ENCODE data around the gene IL23R. TPM values are rescaled to one million over a fixed set of nuclear protein-coding genes. Genes with fewer than 3 reads are reported as not detected.
A peak's percentile ranks its signal among the peaks of the same experiment; 100 is the strongest.

IL23R gene
- total and polyA plus RNA-seq, 2 of the 8 experiments (the other 6 are each of a cell fraction or from before 2014, with no cell fraction given) = not detected

DNA sequence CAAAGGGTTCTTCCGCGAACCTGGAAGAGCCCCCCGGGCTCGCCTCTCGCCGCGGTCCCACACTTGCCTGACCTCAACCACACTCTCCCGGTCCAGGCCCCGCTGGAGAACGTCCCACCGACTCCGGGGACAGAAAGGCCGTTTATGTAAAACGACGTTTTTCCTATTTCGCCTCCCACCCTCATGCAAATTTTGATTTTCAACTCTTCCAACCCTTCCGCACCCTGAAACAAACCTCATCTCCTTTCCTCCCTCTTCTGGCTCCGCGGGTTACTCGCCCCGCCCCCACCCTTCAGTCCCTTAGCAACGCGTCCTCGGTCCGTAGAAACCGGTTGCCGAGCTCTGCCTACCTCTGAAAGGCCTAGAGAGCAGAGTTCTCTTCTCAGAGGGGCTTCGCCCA, 31.6 kb upstream of the IL23R start, which contains the start of gene C1orf141:
TSS of gene C1orf141 (minus strand) at position 276 of the 400 bp plus-strand sequence. CDS start 7,730 bp downstream, outside the sequence.
- no peaks in the 10 kb centered on the region for H4K20me1 ChIP-seq (replicated peaks in 1 of 2; ENCODE audit: control insufficient read depth in 1 of 2, insufficient read depth in 2 of 2, low read length in 2 of 2)
- CTCF ChIA-PET (ENCODE audit: partially characterized antibody) = interaction anchor here (0.6 to 4.1 kb wide), 7 partner anchors 8 to 409 kb away, joined by 3 to 20 read pairs (median 5); no protein-coding TSS in a partner anchor
- H3K23ac ChIP-seq (ENCODE audit: insufficient read length) = no peak within 1 kb of the TSS
- H3K56ac ChIP-seq (replicated peaks; ENCODE audit: insufficient read length, low read depth, low read length) = no peak within 1 kb of the TSS
- H3K9ac ChIP-seq (replicated peaks in 1 of 4; ENCODE audit: extremely low read depth in 1 of 4, low read depth in 3 of 4, low read length in 3 of 4) = no peak within 1 kb of the TSS; a peak in 2 of 7 replicates
- H3K36me3 ChIP-seq (ENCODE audit: control insufficient read depth in 2 of 4, insufficient read depth in 4 of 4, low read length in 3 of 4) = no peaks in the 10 kb centered on the region
- H3K9me3 ChIP-seq (ENCODE audit: insufficient read depth in 2 of 2, low read depth in 1 of 2, low read length in 1 of 2) = no peaks in the 10 kb centered on the region
- H4K91ac ChIP-seq (replicated peaks; ENCODE audit: insufficient read length, low read length) = no peak within 1 kb of the TSS
- H2BK5ac ChIP-seq (ENCODE audit: low read depth, low read length) = no peak within 1 kb of the TSS
- POLR2A ChIA-PET (ENCODE audit: partially characterized antibody) = interaction anchor here (0.6 kb wide), 2 partner anchors 78 to 308 kb away, joined by 3 read pairs; no protein-coding TSS in a partner anchor
- 0 out of 7 replicates have a peak, but pooled peaks cover 0 to 2% (median 0%) of the 10 kb centered on the region in 4 experiments for H3K27me3 ChIP-seq (replicated peaks in 1 of 4; ENCODE audit: control insufficient read depth in 3 of 4, extremely low read depth in 1 of 4, insufficient read depth in 3 of 4, low read length in 3 of 4)
- peak within 1 kb of the TSS; percentile 67; the same call in 1 of the 2 replicates for H2AFZ ChIP-seq (ENCODE audit: low read length)
- H2AK5ac ChIP-seq (ENCODE audit: low read depth, low read length) = no peak within 1 kb of the TSS
- H3K18ac ChIP-seq (ENCODE audit: extremely low read depth, low read length) = no peak within 1 kb of the TSS
- H3K14ac ChIP-seq (ENCODE audit: insufficient read length) = no peak within 1 kb of the TSS
- no peak within 1 kb of the TSS for H2BK12ac ChIP-seq (ENCODE audit: low read depth, low read length)
- TF ChIP-seq HDAC2 (IDR thresholded peaks at IDR 0.05; ENCODE audit: borderline replicate concordance in 1 of 2, low read depth in 2 of 2, low read length in 2 of 2) = 0 out of 4 replicates have a peak, but pooled peaks of 1 of the 2 experiments have one; percentile 23
- TF ChIP-seq YY1 (IDR thresholded peaks at IDR 0.05; ENCODE audit: low read depth, low read length) = no peak
- TF ChIP-seq SIN3A (conservative IDR thresholded peaks at IDR 0.05 in 1 of 2, IDR thresholded peaks at IDR 0.05 in 1 of 2; ENCODE audit: low read depth in 1 of 2, low read length in 2 of 2) = peak in 1 of 2 experiments; percentile 80; a peak in 2 of 4 replicates
- TF ChIP-seq KDM4A (IDR thresholded peaks at IDR 0.05; ENCODE audit: low read depth, low read length, severe bottlenecking) = peak; percentile 54
- TF ChIP-seq ASH2L (IDR thresholded peaks at IDR 0.05; ENCODE audit: low read length) = peak; percentile 43
- DNase-seq (ENCODE audit: low read depth in 1 of 2, low spot score in 2 of 2) (peak in 1 of 2 experiments; percentile 53), FAIRE-seq (no peak)
- H3K4ac ChIP-seq (replicated peaks; ENCODE audit: insufficient read length, low read depth, low read length) = no peak within 1 kb of the TSS
- no peak within 1 kb of the TSS for H2BK20ac ChIP-seq (ENCODE audit: low read length)
- H3K79me1 ChIP-seq (ENCODE audit: low read depth, low read length) = no peaks in the 10 kb centered on the region
- peak within 1 kb of the TSS; percentile 39 to 56 (median 49); a peak in 7 of 8 replicates for H3K4me3 ChIP-seq (ENCODE audit: extremely low read depth in 1 of 4, insufficient read depth in 2 of 4, low read depth in 3 of 4, low read length in 4 of 4)
- no peak within 1 kb of the TSS for H4K5ac ChIP-seq (ENCODE audit: insufficient read length, low read depth, low read length)
- no peak within 1 kb of the TSS for H3K27ac ChIP-seq (ENCODE audit: low read depth, low read length)
- H3K4me2 ChIP-seq (ENCODE audit: insufficient read depth in 1 of 2, low read depth in 2 of 2, low read length in 2 of 2) = peak within 1 kb of the TSS; percentile 54 to 68
- H3K4me1 ChIP-seq (replicated peaks in 1 of 4; ENCODE audit: control insufficient read depth in 3 of 4, insufficient read depth in 4 of 4, low read length in 3 of 4) = peaks cover 2 to 7% (median 4%) of the 10 kb centered on the region in 4 experiments; a peak in 4 of 7 replicates
- H2BK15ac ChIP-seq (ENCODE audit: low read length) = no peak within 1 kb of the TSS
- no peaks in the 10 kb centered on the region; the same call in 1 of the 2 replicates for H3K23me2 ChIP-seq (ENCODE audit: low read depth, low read length)
- H3K79me2 ChIP-seq (ENCODE audit: control insufficient read depth in 1 of 2, insufficient read depth in 2 of 2, low read length in 2 of 2) = no peaks in the 10 kb centered on the region
- no peak within 1 kb of the TSS for H2BK120ac ChIP-seq (replicated peaks; ENCODE audit: low read depth, low read length)
- no peak within 1 kb of the TSS for H4K8ac ChIP-seq (ENCODE audit: extremely low read depth, insufficient read depth, low read length)
- 20% methylated on average over 27 of the region's 28 CpGs; no CpG with 5 or more reads in 1 of the 2 experiments for WGBS, 2 experiments (ENCODE audit: extremely low coverage in 1 of 2, insufficient coverage in 1 of 2, insufficient read length in 1 of 2, insufficient replicate concordance in 2 of 2, low coverage in 1 of 2, low lambda C conversion rate in 2 of 2, missing lambda C conversion rate in 1 of 2)

Measured in H1 (cell line).